Panc1 (cell line): ENCODE results near the gene ADAM10. TPM values are rescaled to one million over a fixed set of nuclear protein-coding genes. Genes with fewer than 3 reads are reported as not detected.

Source experiments
- ATAC-seq: fragments of 200-7000 bp; cut with Tn5 transposase; 2 replicates; pipeline ENCODE4 v1.9.1; 2020; ENCODE audit warnings: mild to moderate bottlenecking, moderate library complexity
- BruUV-seq: library from RNA; stranded (reverse); fragments of 400-500 nt; replicated peaks from 2 replicates; lab custom pipeline; 2021; lab: Mats Ljungman, UMichigan
- CTCF ChIA-PET: fragments of 300-600 bp; sonication (Branson Sonifier 250); formaldehyde crosslinking; loops from one replicate; lab custom pipeline; 2022; ENCODE audit warnings: antibody characterized with exemption; lab: Charles Lee
- POLR2A ChIA-PET: fragments of 300-600 bp; sonication (Branson Sonifier 250); formaldehyde crosslinking; loops from one replicate; lab custom pipeline; 2022; ENCODE audit warnings: antibody characterized with exemption; lab: Charles Lee
- DNase-seq: peaks from one replicate; pipeline ENCODE4 v3.0.0-alpha.2; 2010; ENCODE audit warnings: low read depth, low spot score
- H3K27ac ChIP-seq: 2 replicates; pipeline ENCODE4 v1.5.1; 2011; ENCODE audit warnings: mild to moderate bottlenecking, low read length, inconsistent platforms
- H3K27me3 ChIP-seq: fragments of 200-500 bp; sonication (Bioruptor generic); 2 replicates; pipeline ENCODE4 v1.6.0; 2014; ENCODE audit warnings: low read length, inconsistent platforms; ENCODE audit not compliant: control insufficient read depth, insufficient read depth
- H3K36me3 ChIP-seq: fragments of 200-500 bp; sonication (Bioruptor generic); 2 replicates; pipeline ENCODE4 v1.5.1; 2014; ENCODE audit warnings: inconsistent platforms, mild to moderate bottlenecking, low read length, moderate library complexity; ENCODE audit not compliant: control insufficient read depth, insufficient read depth
- H3K4me1 ChIP-seq: 2 replicates; pipeline ENCODE4 v1.5.1; 2011; ENCODE audit warnings: inconsistent platforms, mild to moderate bottlenecking, low read length, moderate library complexity; ENCODE audit not compliant: control insufficient read depth, insufficient read depth
- H3K4me3 ChIP-seq, 2 experiments: 2 replicates each; pipeline ENCODE4 v1.5.1; 2011 to 2012; ENCODE audit warnings: low read depth in 2 of 2, low read length in 2 of 2, mild to moderate bottlenecking in 2 of 2, inconsistent platforms in 1 of 2, moderate library complexity in 1 of 2
- H3K9me3 ChIP-seq: fragments of 200-500 bp; sonication (Bioruptor generic); 2 replicates; pipeline ENCODE4 v1.5.1; 2014; ENCODE audit warnings: low read depth, mild to moderate bottlenecking, inconsistent platforms, low read length, moderate library complexity; ENCODE audit not compliant: control insufficient read depth, insufficient read depth
- POLR2AphosphoS5 ChIP-seq: IDR thresholded peaks from 2 replicates; pipeline ENCODE4 v1.6.1; 2012; ENCODE audit warnings: mild to moderate bottlenecking, low read depth, low read length, moderate library complexity
- SIN3A ChIP-seq: IDR thresholded peaks from 2 replicates; pipeline ENCODE4 v1.6.1; 2012; ENCODE audit warnings: low read depth, mild to moderate bottlenecking, low read length, moderate library complexity, borderline replicate concordance; ENCODE audit not compliant: insufficient read depth
- TCF7L2 ChIP-seq: IDR thresholded peaks from 2 replicates; pipeline ENCODE4 v1.6.1; 2011; ENCODE audit warnings: mild to moderate bottlenecking, low read depth, low read length, inconsistent platforms
- in situ Hi-C: cut with HindIII; loops from 2 replicates; pipeline ENCODE4 v1.10.0; 2016; ENCODE audit warnings: low sequenced_read_pairs, low pct_unique_long_range_greater_than_20kb
- intact Hi-C: fragments of 100-400 bp; cut with micrococcal nuclease; formaldehyde crosslinking; loops from one replicate; pipeline ENCODE4 v1.10.0; 2022; ENCODE audit not compliant: unreplicated experiment
- total RNA-seq: library from RNA; stranded (reverse); gene quantifications from one replicate; pipeline ENCODE4 v1.2.1, GENCODE V29; 2021; ENCODE audit not compliant: unreplicated experiment
- TF ChIP-seq, protein P1 (sequence below), 2 experiments: IDR thresholded peaks; 2 replicates each; pipeline ENCODE4 v1.6.1; 2011 to 2012; ENCODE audit warnings: low read depth in 2 of 2, control low read depth in 1 of 2, low read length in 1 of 2, mild to moderate bottlenecking in 1 of 2, moderate library complexity in 1 of 2; ENCODE audit not compliant: insufficient read depth in 1 of 2
- TF ChIP-seq, protein P2 (sequence below): fragments of 450-650 bp; IDR thresholded peaks from 2 replicates; pipeline ENCODE4 v1.5.1; 2017; ENCODE audit warnings: mild to moderate bottlenecking

Gene ADAM10
- total RNA-seq, 1 experiment from 2014 or later, result 176 TPM

DNA sequence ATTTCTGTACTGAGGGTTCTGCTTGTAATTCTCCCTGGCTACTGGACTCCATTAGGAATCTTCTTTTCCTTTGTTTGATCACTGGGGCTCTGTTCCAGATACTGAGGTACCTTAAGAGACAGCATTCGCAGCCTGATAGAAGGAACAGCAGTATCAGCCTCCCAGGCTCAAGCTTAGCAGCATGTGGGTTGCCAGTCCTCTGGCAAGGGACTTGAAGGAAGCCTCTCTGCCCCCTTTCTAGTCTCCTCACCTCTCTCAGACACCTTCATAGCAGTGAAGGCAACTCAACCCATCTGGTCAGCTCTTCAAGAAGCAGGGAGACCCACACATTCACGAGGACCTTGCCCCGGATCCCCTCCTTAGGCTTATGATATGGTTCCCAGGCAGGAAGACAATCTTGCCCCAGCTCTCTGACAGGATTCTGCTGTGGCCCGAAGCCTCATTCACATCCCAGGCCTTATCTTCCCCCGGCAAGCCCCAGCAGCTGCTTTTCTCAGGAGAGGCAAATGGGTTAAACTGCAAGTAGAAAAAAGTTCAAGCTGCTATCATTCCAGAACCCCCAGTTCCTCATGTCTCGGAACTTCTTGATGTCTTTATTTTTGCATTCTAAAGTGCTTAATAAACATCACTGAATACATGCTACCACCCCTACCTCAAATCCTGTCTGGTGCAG, 164.6 kb downstream of the ADAM10 start:
- no peak for ATAC-seq
- no peaks in the 10 kb centered on the region for H3K9me3 ChIP-seq
- H3K27me3 ChIP-seq, result no peaks in the 10 kb centered on the region
- H3K27ac ChIP-seq, result no peak overlapping the region
- no peaks in the 10 kb centered on the region for H3K36me3 ChIP-seq
- ChIA-PET POLR2A (no interaction called here), CTCF (no interaction called here)
- H3K4me1 ChIP-seq, result no peaks in the 10 kb centered on the region
- no peak for DNase-seq
- intact Hi-C loops (no loop called here), in situ Hi-C loops (no loop called here)
- TF ChIP-seq SIN3A (no peak), TCF7L2 (no peak), POLR2AphosphoS5 (no peak)
- TF ChIP-seq, protein P1, sequence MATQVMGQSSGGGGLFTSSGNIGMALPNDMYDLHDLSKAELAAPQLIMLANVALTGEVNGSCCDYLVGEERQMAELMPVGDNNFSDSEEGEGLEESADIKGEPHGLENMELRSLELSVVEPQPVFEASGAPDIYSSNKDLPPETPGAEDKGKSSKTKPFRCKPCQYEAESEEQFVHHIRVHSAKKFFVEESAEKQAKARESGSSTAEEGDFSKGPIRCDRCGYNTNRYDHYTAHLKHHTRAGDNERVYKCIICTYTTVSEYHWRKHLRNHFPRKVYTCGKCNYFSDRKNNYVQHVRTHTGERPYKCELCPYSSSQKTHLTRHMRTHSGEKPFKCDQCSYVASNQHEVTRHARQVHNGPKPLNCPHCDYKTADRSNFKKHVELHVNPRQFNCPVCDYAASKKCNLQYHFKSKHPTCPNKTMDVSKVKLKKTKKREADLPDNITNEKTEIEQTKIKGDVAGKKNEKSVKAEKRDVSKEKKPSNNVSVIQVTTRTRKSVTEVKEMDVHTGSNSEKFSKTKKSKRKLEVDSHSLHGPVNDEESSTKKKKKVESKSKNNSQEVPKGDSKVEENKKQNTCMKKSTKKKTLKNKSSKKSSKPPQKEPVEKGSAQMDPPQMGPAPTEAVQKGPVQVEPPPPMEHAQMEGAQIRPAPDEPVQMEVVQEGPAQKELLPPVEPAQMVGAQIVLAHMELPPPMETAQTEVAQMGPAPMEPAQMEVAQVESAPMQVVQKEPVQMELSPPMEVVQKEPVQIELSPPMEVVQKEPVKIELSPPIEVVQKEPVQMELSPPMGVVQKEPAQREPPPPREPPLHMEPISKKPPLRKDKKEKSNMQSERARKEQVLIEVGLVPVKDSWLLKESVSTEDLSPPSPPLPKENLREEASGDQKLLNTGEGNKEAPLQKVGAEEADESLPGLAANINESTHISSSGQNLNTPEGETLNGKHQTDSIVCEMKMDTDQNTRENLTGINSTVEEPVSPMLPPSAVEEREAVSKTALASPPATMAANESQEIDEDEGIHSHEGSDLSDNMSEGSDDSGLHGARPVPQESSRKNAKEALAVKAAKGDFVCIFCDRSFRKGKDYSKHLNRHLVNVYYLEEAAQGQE (IDR thresholded peaks at IDR 0.05; ENCODE audit: insufficient read depth in 1 of 2, low read depth in 2 of 2, low read length in 1 of 2), result no peak
- TF ChIP-seq, protein P2, sequence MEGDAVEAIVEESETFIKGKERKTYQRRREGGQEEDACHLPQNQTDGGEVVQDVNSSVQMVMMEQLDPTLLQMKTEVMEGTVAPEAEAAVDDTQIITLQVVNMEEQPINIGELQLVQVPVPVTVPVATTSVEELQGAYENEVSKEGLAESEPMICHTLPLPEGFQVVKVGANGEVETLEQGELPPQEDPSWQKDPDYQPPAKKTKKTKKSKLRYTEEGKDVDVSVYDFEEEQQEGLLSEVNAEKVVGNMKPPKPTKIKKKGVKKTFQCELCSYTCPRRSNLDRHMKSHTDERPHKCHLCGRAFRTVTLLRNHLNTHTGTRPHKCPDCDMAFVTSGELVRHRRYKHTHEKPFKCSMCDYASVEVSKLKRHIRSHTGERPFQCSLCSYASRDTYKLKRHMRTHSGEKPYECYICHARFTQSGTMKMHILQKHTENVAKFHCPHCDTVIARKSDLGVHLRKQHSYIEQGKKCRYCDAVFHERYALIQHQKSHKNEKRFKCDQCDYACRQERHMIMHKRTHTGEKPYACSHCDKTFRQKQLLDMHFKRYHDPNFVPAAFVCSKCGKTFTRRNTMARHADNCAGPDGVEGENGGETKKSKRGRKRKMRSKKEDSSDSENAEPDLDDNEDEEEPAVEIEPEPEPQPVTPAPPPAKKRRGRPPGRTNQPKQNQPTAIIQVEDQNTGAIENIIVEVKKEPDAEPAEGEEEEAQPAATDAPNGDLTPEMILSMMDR, result no peak
- no TSS peak for BruUV-seq
- H3K4me3 ChIP-seq, result no peak overlapping the region

DNA sequence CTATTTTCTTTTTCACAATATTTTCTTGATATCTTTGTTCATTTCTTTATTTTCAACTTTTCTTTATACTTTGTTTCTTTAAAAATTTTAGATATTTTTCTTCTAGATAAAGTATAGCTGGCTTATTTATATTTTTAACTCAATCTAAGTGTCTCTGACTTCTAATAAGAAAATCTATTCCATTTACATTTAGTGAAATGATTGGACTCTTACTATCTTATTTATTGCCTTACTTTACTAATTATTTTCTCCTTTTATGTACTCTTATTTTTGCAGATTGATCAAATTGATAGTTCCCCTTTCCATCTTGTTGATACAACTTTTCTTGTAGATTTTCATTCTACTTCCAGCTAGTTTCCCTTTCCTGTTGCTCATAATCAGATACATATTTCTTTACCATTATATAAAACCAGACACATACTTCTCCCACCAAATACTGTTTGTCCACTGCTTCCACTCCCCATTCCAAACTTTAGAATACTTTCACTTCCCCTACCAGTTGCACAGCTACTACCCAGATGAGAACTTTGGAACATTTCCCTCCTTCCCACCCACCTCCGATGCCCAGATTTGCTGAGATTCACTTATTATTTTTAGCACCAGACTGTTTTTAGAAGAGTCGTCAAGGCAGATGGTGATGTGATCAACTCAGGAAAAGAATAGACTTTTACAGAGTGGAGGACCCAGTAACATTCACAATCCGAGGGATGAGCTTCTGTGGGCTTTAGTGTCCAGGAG, 166.2 kb downstream of the ADAM10 start:
- H3K36me3 ChIP-seq, result no peaks in the 10 kb centered on the region
- POLR2A ChIA-PET, result interaction anchor here (0.5 kb wide), 1 partner anchor 1103 kb away, joined by 4 read pairs; no protein-coding TSS in a partner anchor
- in situ Hi-C loops, result no loop called here
- no peak overlapping the region for H3K27ac ChIP-seq
- H3K4me3 ChIP-seq, result no peak overlapping the region
- CTCF ChIA-PET, result no interaction called here
- H3K9me3 ChIP-seq, result no peaks in the 10 kb centered on the region
- H3K27me3 ChIP-seq, result no peaks in the 10 kb centered on the region
- no peak for TF ChIP-seq TCF7L2
- no peak for TF ChIP-seq POLR2AphosphoS5
- TF ChIP-seq, protein P2, result no peak
- TF ChIP-seq SIN3A, result no peak
- TF ChIP-seq, protein P1 (IDR thresholded peaks at IDR 0.05; ENCODE audit: insufficient read depth in 1 of 2, low read depth in 2 of 2, low read length in 1 of 2), result no peak
- BruUV-seq, result no TSS peak
- DNase-seq (no peak), ATAC-seq (no peak)
- no peaks in the 10 kb centered on the region for H3K4me1 ChIP-seq
- intact Hi-C loops, result no loop called here
